ENCODE data around the gene PDGFA. TPM values are rescaled to one million over a fixed set of nuclear protein-coding genes. Genes with fewer than 3 reads are reported as not detected.
A peak's percentile ranks its signal among the peaks of the same experiment; 100 is the strongest.

Gene PDGFA
- total and polyA plus RNA-seq, 11 donors, result 11.8 to 50.9 (median 20.3) TPM

DNA sequence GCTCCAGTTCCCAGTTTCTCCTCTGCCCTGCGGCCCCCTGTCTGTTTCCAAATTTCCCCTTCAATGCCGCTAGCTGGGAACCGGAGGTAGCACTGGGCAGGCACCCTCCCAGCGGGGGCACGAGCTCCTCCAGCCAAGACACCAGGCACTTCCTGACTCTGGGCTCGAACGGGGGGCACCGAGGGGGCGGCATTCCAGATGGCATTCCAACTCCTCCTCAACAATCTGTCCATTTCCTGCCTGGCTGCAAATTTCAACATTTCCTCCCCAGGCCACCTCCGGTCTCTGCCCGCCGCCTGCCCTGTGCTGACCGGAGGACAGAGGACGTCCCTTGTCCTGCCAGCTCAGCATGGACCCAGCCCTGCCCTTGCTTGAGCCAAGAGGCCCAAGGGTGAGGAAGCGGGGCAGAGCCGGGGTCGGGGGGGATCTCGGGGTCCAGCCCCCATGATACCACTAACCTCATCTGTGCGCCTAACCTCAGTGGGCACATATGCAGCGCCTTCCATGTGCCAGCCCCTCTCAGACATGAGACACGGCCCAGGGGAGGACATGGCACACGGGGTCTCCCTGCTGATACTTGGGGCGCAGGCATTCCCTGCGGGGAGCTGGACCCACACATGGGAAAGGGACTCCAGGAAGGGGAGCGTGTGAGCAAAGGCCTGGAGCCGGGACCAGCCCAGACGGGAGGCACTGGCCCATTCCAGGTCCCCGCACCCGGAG, 58.0 kb downstream of the PDGFA start:
- H3K27ac ChIP-seq, result no peak overlapping the region

GRCh38 chr7:461117-461452, 58.6 kb downstream of the PDGFA start:
- 66 to 89% (median 78%) methylated on average over 2 of the region's 2 CpGs for WGBS, 4 donors

More for the DNA sequence above, 58.0 kb downstream of the PDGFA start:
- Histone ChIP-seq H3K4me3 (no peak overlapping the region), H3K4me1 (peaks cover 0 to 33% (median 10%) of the 10 kb centered on the region in 12 donors), H3K27me3 (peaks cover 0 to 3% (median 0%) of the 10 kb centered on the region in 9 donors), H3K9me3 (no peaks in the 10 kb centered on the region), H3K36me3 (no peaks in the 10 kb centered on the region)
- TF ChIP-seq POLR2A (IDR thresholded peaks at IDR 0.05) (no peak), CTCF (IDR thresholded peaks at IDR 0.05) (no peak)
- ATAC-seq, result no peak
- peak in 1 of 5 donors; percentile 18 for DNase-seq
- intact Hi-C loops (cut with DNase I), result no loop called here
- 66 to 81% (median 72%) methylated on average over 21 to 29 of the region's 29 CpGs for WGBS, 4 donors

GRCh38 chr7:460374-461116, 59.1 kb downstream of the PDGFA start:
- no peak for TF ChIP-seq POLR2A (IDR thresholded peaks at IDR 0.05)
- TF ChIP-seq CTCF (IDR thresholded peaks at IDR 0.05), result no peak
- no peak overlapping the region for H3K4me3 ChIP-seq
- peak overlapping the region in 1 of 12 donors; percentile 29 for H3K27ac ChIP-seq
- H3K27me3 ChIP-seq, result peaks cover 0 to 3% (median 0%) of the 10 kb centered on the region in 9 donors
- H3K9me3 ChIP-seq, result no peaks in the 10 kb centered on the region
- peak in 2 of 5 donors; percentile 56 to 73 for DNase-seq
- intact Hi-C loops (cut with DNase I), result no loop called here
- ATAC-seq, result peak in 3 of 4 donors; percentile 37 to 62 (median 51)
- 20 to 39% (median 29%) methylated on average over 17 to 26 of the region's 26 CpGs for WGBS, 4 donors
- no peaks in the 10 kb centered on the region for H3K36me3 ChIP-seq
- H3K4me1 ChIP-seq, result peaks cover 0 to 31% (median 12%) of the 10 kb centered on the region in 12 donors

More at GRCh38 chr7:461117-461452, 58.6 kb downstream of the PDGFA start:
- ATAC-seq, result peak in 1 of 4 donors; percentile 4
- H3K27me3 ChIP-seq, result peaks cover 0 to 3% (median 0%) of the 10 kb centered on the region in 9 donors
- DNase-seq, result no peak
- H3K4me3 ChIP-seq, result no peak overlapping the region
- TF ChIP-seq CTCF (IDR thresholded peaks at IDR 0.05) (no peak), POLR2A (IDR thresholded peaks at IDR 0.05) (no peak)
- no peaks in the 10 kb centered on the region for H3K9me3 ChIP-seq
- no peaks in the 10 kb centered on the region for H3K36me3 ChIP-seq
- no peak overlapping the region for H3K27ac ChIP-seq
- peaks cover 0 to 33% (median 10%) of the 10 kb centered on the region in 12 donors for H3K4me1 ChIP-seq
- intact Hi-C loops (cut with DNase I), result no loop called here
